ENCODE results near the gene TNFRSF6B. TPM values are rescaled to one million over a fixed set of nuclear protein-coding genes. Genes with fewer than 3 reads are reported as not detected.

The TNFRSF6B gene
- polyA plus RNA-seq, 1 of the 3 experiments (the other 2 are of a cell fraction): 9.4 TPM

DNA sequence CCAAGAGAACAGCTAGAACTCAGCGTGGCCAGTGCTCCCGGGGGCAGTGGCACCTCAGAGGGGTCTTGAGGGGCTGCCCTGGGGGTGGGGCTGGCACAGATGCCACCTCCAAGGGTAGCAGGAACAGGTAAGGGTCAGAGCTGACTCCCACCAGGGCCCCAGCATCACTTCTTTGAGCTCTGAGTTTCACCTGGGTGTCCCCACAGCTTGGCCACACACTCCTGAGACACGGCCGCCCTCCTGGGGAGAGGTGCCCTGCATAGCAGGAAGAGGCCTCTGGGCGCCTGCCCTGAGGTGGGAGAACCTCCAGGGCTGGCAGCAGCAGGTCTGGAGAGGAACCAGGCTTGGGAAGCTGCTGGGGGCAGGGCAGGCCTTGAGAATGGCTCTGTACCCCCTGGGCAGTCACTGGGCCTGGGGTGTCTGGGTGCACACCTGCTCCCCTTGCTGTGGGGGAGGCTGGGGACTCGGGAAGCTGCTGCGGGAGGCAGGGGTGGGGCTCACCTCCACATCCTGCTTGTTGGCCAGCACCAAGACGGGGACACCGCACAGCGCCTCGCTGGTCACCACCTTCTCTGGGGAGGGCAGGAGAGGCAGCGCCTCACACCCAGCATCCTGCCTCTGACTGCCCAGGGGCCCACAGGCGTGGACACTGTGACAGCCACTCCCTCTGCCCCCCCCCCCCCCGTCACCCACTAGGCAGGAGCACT lies 5.0 kb downstream of the TNFRSF6B start (continued):
- TF ChIP-seq RFX5 (IDR thresholded peaks at IDR 0.05; ENCODE audit: low read length): no peak

DNA sequence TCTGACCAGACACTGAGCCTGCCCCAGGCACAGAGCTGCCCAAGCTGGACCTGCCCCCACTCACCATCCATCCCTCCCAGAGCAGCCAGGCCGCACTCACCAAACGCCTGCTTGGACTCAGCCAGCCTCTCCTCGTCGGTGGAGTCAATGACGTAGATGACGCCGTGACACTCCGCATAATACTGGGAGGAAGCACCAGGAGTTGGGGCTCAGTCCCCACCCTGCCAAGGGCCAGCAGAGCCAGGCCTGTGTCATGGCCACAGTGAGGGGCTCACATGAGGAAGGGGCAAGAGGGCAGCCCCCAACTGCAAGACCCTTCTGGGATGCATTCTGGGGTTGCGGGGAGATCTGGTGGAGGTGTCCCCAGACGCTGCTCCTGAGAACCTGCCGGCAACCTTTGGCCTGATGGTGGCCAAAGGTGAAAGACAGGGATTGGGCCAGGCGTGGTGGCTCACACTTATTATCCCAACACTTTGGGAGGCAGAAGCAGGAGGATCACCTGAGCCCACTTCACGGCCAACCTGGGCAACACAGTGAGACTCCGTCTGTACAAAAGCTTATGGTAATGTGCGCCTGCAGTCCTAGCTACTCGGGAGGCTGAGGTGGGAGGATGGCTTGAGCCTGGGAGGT lies 5.7 kb downstream of the TNFRSF6B start:
- CTCF ChIA-PET: interaction anchor here (0.9 to 1.7 kb wide), 3 partner anchors 84 to 272 kb away, joined by 4 to 5 read pairs (median 4); no protein-coding TSS in a partner anchor
- H3K79me2 ChIP-seq (ENCODE audit: insufficient read depth): peaks cover 25% of the 10 kb centered on the region
- 97% methylated on average over 10 of the region's 16 CpGs for WGBS (ENCODE audit: low lambda C conversion rate)

DNA sequence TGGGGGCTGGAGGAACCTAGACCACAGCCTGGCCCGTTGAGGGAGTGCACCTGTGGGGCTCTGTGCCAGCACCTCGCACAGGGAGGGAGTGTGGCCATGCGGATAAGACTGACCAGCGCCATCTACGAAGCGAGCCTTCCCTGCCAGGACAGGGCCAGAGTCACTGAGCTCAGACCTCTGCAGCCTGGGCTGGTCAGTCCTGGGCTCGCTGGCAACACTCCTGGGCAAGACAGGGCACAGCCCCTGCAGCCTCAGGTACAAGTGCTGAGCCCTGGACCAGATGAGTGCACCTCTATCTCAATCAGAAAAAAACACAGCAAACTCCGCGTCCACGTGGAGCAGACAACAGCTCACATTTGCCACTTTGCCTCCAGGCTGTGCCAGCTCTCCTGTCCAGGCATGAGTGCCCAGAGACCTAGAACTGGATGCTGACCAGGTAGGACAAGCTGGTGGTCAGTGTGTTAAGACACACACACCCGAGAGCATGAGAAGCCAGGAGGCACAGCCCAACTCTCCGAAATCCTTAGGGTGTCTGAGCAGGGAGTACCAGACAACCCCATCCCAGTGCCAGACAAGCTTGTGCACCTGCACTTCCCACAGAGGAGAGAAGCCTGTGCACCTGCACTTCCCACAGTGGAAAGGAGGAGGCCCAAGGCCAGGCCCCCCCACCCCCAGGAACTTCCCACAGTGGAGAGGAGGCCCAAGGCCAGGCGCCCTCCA lies 6.5 kb downstream of the TNFRSF6B start:
- Histone ChIP-seq H3K27me3 (ENCODE audit: insufficient read depth) (no peaks in the 10 kb centered on the region), H3F3A (replicated peaks; ENCODE audit: insufficient read depth) (no peaks in the 10 kb centered on the region), H3K27ac (ENCODE audit: low read depth in 2 of 2, low read length in 1 of 2) (no peak overlapping the region; a peak in 1 of 4 replicates), H3K79me2 (ENCODE audit: insufficient read depth) (peaks cover 32% of the 10 kb centered on the region), H3K9me2 (no peaks in the 10 kb centered on the region), H4K20me1 (ENCODE audit: insufficient read depth) (no peaks in the 10 kb centered on the region), H3K4me2 (no peak overlapping the region), H3K4me3 (ENCODE audit: low read depth in 2 of 2, low read length in 1 of 2) (no peak overlapping the region), H3K36me3 (replicated peaks in 1 of 2; ENCODE audit: control insufficient read depth in 1 of 2, insufficient read depth in 2 of 2, low read length in 1 of 2) (peaks cover 19 to 25% of the 10 kb centered on the region in 2 experiments), H3K9ac (no peak overlapping the region), H3K4me1 (ENCODE audit: control insufficient read depth in 1 of 2, insufficient read depth in 2 of 2, low read depth in 1 of 2, low read length in 1 of 2) (peaks cover 21% of the 10 kb centered on the region in 2 experiments; a peak in 3 of 4 replicates), H2AFZ (ENCODE audit: low read depth) (no peak overlapping the region), H3K9me3 (no peaks in the 10 kb centered on the region)
- TF ChIP-seq, protein P1, sequence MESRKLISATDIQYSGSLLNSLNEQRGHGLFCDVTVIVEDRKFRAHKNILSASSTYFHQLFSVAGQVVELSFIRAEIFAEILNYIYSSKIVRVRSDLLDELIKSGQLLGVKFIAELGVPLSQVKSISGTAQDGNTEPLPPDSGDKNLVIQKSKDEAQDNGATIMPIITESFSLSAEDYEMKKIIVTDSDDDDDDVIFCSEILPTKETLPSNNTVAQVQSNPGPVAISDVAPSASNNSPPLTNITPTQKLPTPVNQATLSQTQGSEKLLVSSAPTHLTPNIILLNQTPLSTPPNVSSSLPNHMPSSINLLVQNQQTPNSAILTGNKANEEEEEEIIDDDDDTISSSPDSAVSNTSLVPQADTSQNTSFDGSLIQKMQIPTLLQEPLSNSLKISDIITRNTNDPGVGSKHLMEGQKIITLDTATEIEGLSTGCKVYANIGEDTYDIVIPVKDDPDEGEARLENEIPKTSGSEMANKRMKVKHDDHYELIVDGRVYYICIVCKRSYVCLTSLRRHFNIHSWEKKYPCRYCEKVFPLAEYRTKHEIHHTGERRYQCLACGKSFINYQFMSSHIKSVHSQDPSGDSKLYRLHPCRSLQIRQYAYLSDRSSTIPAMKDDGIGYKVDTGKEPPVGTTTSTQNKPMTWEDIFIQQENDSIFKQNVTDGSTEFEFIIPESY (IDR thresholded peaks at IDR 0.05; ENCODE audit: borderline replicate concordance, low read depth): no peak
- TF ChIP-seq MXI1 (IDR thresholded peaks at IDR 0.05; ENCODE audit: low read depth, low read length): no peak
- WGBS (ENCODE audit: low lambda C conversion rate): 85% methylated on average over 7 of the region's 13 CpGs
- DNase-seq: peak; percentile 14
- CTCF ChIA-PET: interaction anchor here (1.0 kb wide), 1 partner anchor 271 kb away, joined by 4 read pairs; no protein-coding TSS in a partner anchor
- POLR2A ChIA-PET: interaction anchor here (1.2 kb wide), 1 partner anchor 162 kb away, joined by 3 read pairs; the partner anchor contains the start of gene TPD52L2

More for the DNA sequence above, 5.7 kb downstream of the TNFRSF6B start:
- no peaks in the 10 kb centered on the region for H3K9me2 ChIP-seq
- H4K20me1 ChIP-seq (ENCODE audit: insufficient read depth): no peaks in the 10 kb centered on the region
- H3F3A ChIP-seq (replicated peaks; ENCODE audit: insufficient read depth): no peaks in the 10 kb centered on the region
- H3K4me1 ChIP-seq (ENCODE audit: control insufficient read depth in 1 of 2, insufficient read depth in 2 of 2, low read depth in 1 of 2, low read length in 1 of 2): peaks cover 22 to 28% of the 10 kb centered on the region in 2 experiments; a peak in 3 of 4 replicates
- peak; percentile 74 for DNase-seq
- no peak overlapping the region for H2AFZ ChIP-seq (ENCODE audit: low read depth)
- no peak overlapping the region for H3K4me3 ChIP-seq (ENCODE audit: low read depth in 2 of 2, low read length in 1 of 2)
- TF ChIP-seq TEAD4 (IDR thresholded peaks at IDR 0.05; ENCODE audit: borderline replicate concordance, insufficient read depth) (no peak), TCF12 (IDR thresholded peaks at IDR 0.05) (no peak), RAD21 (IDR thresholded peaks at IDR 0.05; ENCODE audit: low read length) (no peak), FOSL2 (IDR thresholded peaks at IDR 0.05; ENCODE audit: borderline replicate concordance, low read depth) (no peak)
- TF ChIP-seq, protein P2, sequence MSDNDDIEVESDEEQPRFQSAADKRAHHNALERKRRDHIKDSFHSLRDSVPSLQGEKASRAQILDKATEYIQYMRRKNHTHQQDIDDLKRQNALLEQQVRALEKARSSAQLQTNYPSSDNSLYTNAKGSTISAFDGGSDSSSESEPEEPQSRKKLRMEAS (IDR thresholded peaks at IDR 0.05; ENCODE audit: low read depth): no peak
- H3K27ac ChIP-seq (ENCODE audit: low read depth in 2 of 2, low read length in 1 of 2): peak overlapping the region in 1 of 2 experiments; percentile 30; a peak in 1 of 4 replicates
- POLR2A ChIA-PET: interaction anchor here (1.2 kb wide), 1 partner anchor 163 kb away, joined by 3 read pairs; the partner anchor contains the start of gene TPD52L2
- no peak overlapping the region for H3K4me2 ChIP-seq
- peaks cover 19 to 25% of the 10 kb centered on the region in 2 experiments for H3K36me3 ChIP-seq (replicated peaks in 1 of 2; ENCODE audit: control insufficient read depth in 1 of 2, insufficient read depth in 2 of 2, low read length in 1 of 2)
- H3K9me3 ChIP-seq: no peaks in the 10 kb centered on the region
- H3K9ac ChIP-seq: no peak overlapping the region
- H3K27me3 ChIP-seq (ENCODE audit: insufficient read depth): no peaks in the 10 kb centered on the region

Measured in SK-N-SH (cell line).